Dendritic cell treated with granulocyte-macrophage colony-stimulating factor and Interleukin-4, amounts not matched to agents 40 ng/mL and 50 ng/mL, for 4 days (primary cell): ENCODE measurements around the gene UBE2V1.

Experiments used
- H3K27ac Mint-ChIP-seq: one replicate; pipeline ENCODE4 v1.8.0; 2022; ENCODE audit warnings: mild to moderate bottlenecking, mixed read lengths
- H3K27me3 Mint-ChIP-seq: one replicate; pipeline ENCODE4 v1.8.0; 2022; ENCODE audit warnings: mild to moderate bottlenecking, mixed read lengths
- H3K36me3 Mint-ChIP-seq: one replicate; pipeline ENCODE4 v1.8.0; 2022; ENCODE audit warnings: low read depth, mixed read lengths
- H3K4me1 Mint-ChIP-seq: one replicate; pipeline ENCODE4 v1.8.0; 2022; ENCODE audit warnings: low read depth, mixed read lengths
- H3K4me3 Mint-ChIP-seq: one replicate; pipeline ENCODE4 v1.8.0; 2022; ENCODE audit warnings: mild to moderate bottlenecking, moderate library complexity, mixed read lengths
- H3K9me3 Mint-ChIP-seq: one replicate; pipeline ENCODE4 v1.8.0; 2022; ENCODE audit warnings: mixed read lengths
- intact Hi-C: fragments of 100-400 bp; cut with micrococcal nuclease; formaldehyde crosslinking; loops from one replicate; pipeline ENCODE4 v1.15.0; 2022

UBE2V1 gene

GRCh38 chr20:50052550-50053361, 60.2 kb downstream of the UBE2V1 start:
- peaks cover 33% of the 10 kb centered on the region for H3K4me1 Mint-ChIP-seq
- H3K27ac Mint-ChIP-seq: no peak overlapping the region

GRCh38 chr20:50050660-50051308, 62.2 kb downstream of the UBE2V1 start:
- Mint-ChIP-seq H3K27ac (peak overlapping the region; percentile 61), H3K4me1 (peaks cover 53% of the 10 kb centered on the region), H3K27me3 (peaks cover 10% of the 10 kb centered on the region), H3K36me3 (no peaks in the 10 kb centered on the region), H3K9me3 (no peaks in the 10 kb centered on the region), H3K4me3 (no peak overlapping the region)
- intact Hi-C loops: no loop called here

More at GRCh38 chr20:50052550-50053361, 60.2 kb downstream of the UBE2V1 start:
- no peaks in the 10 kb centered on the region for H3K36me3 Mint-ChIP-seq
- no peak overlapping the region for H3K4me3 Mint-ChIP-seq
- no peaks in the 10 kb centered on the region for H3K9me3 Mint-ChIP-seq
- peaks cover 10% of the 10 kb centered on the region for H3K27me3 Mint-ChIP-seq
- intact Hi-C loops: no loop called here

GRCh38 chr20:50050214-50050613, 62.7 kb downstream of the UBE2V1 start:
- Mint-ChIP-seq H3K27me3 (peaks cover 9% of the 10 kb centered on the region), H3K4me1 (peaks cover 54% of the 10 kb centered on the region), H3K36me3 (no peaks in the 10 kb centered on the region), H3K9me3 (no peaks in the 10 kb centered on the region), H3K4me3 (no peak overlapping the region), H3K27ac (peak overlapping the region; percentile 72)
- intact Hi-C loops: no loop called here

GRCh38 chr20:50049442-50050026, 63.4 kb downstream of the UBE2V1 start:
- peaks cover 7% of the 10 kb centered on the region for H3K27me3 Mint-ChIP-seq
- peak overlapping the region; percentile 72 for H3K27ac Mint-ChIP-seq
- intact Hi-C loops: no loop called here
- no peaks in the 10 kb centered on the region for H3K9me3 Mint-ChIP-seq
- no peak overlapping the region for H3K4me3 Mint-ChIP-seq
- H3K4me1 Mint-ChIP-seq: peaks cover 54% of the 10 kb centered on the region
- H3K36me3 Mint-ChIP-seq: no peaks in the 10 kb centered on the region

GRCh38 chr20:50048420-50049166, 64.4 kb downstream of the UBE2V1 start:
- Mint-ChIP-seq H3K27me3 (peaks cover 4% of the 10 kb centered on the region), H3K4me3 (no peak overlapping the region), H3K27ac (peak overlapping the region; percentile 84), H3K9me3 (no peaks in the 10 kb centered on the region), H3K36me3 (no peaks in the 10 kb centered on the region), H3K4me1 (peaks cover 62% of the 10 kb centered on the region)
- intact Hi-C loops: no loop called here

- peaks cover 3% of the 10 kb centered on the region for H3K27me3 Mint-ChIP-seq
- no peaks in the 10 kb centered on the region for H3K9me3 Mint-ChIP-seq
- no peaks in the 10 kb centered on the region for H3K36me3 Mint-ChIP-seq
- no peak overlapping the region for H3K4me3 Mint-ChIP-seq
- peaks cover 65% of the 10 kb centered on the region for H3K4me1 Mint-ChIP-seq
- peak overlapping the region; percentile 70 for H3K27ac Mint-ChIP-seq
- intact Hi-C loops: no loop called here
These were observed 68.5 kb downstream of the UBE2V1 start for GRCh38 chr20:50044353-50044960.

- H3K36me3 Mint-ChIP-seq: no peaks in the 10 kb centered on the region
- no peak overlapping the region for H3K4me3 Mint-ChIP-seq
- intact Hi-C loops: no loop called here
- peaks cover 3% of the 10 kb centered on the region for H3K27me3 Mint-ChIP-seq
- H3K27ac Mint-ChIP-seq: peak overlapping the region; percentile 70
- H3K9me3 Mint-ChIP-seq: no peaks in the 10 kb centered on the region
- H3K4me1 Mint-ChIP-seq: peaks cover 60% of the 10 kb centered on the region
These were observed 69.2 kb downstream of the UBE2V1 start for GRCh38 chr20:50043573-50044352.

GRCh38 chr20:50042370-50043313, 70.3 kb downstream of the UBE2V1 start:
- intact Hi-C loops: no loop called here
- H3K4me1 Mint-ChIP-seq: peaks cover 49% of the 10 kb centered on the region
- no peaks in the 10 kb centered on the region for H3K9me3 Mint-ChIP-seq
- H3K36me3 Mint-ChIP-seq: no peaks in the 10 kb centered on the region
- peak overlapping the region; percentile 70 for H3K27ac Mint-ChIP-seq
- peaks cover 10% of the 10 kb centered on the region for H3K27me3 Mint-ChIP-seq
- H3K4me3 Mint-ChIP-seq: no peak overlapping the region

GRCh38 chr20:50041246-50041873, 71.6 kb downstream of the UBE2V1 start:
- intact Hi-C loops: no loop called here
- Mint-ChIP-seq H3K9me3 (no peaks in the 10 kb centered on the region), H3K4me3 (no peak overlapping the region), H3K27me3 (peaks cover 11% of the 10 kb centered on the region), H3K36me3 (no peaks in the 10 kb centered on the region), H3K4me1 (peaks cover 36% of the 10 kb centered on the region), H3K27ac (peak overlapping the region; percentile 56)

GRCh38 chr20:50040432-50041245, 72.3 kb downstream of the UBE2V1 start:
- H3K27me3 Mint-ChIP-seq: peaks cover 11% of the 10 kb centered on the region
- intact Hi-C loops: no loop called here

GRCh38 chr20:50039706-50040431, 73.1 kb downstream of the UBE2V1 start:
- intact Hi-C loops: no loop called here
- peaks cover 32% of the 10 kb centered on the region for H3K4me1 Mint-ChIP-seq
- H3K27ac Mint-ChIP-seq: peak overlapping the region; percentile 58
- no peaks in the 10 kb centered on the region for H3K36me3 Mint-ChIP-seq
- no peaks in the 10 kb centered on the region for H3K9me3 Mint-ChIP-seq
- H3K4me3 Mint-ChIP-seq: no peak overlapping the region
- peaks cover 11% of the 10 kb centered on the region for H3K27me3 Mint-ChIP-seq

More at GRCh38 chr20:50040432-50041245, 72.3 kb downstream of the UBE2V1 start:
- H3K27ac Mint-ChIP-seq: peak overlapping the region; percentile 56
- H3K4me3 Mint-ChIP-seq: no peak overlapping the region
- no peaks in the 10 kb centered on the region for H3K36me3 Mint-ChIP-seq
- H3K4me1 Mint-ChIP-seq: peaks cover 30% of the 10 kb centered on the region
- H3K9me3 Mint-ChIP-seq: no peaks in the 10 kb centered on the region
